ENCODE results near the gene QSOX2. TPM values are rescaled to one million over a fixed set of nuclear protein-coding genes. Genes with fewer than 3 reads are reported as not detected.

QSOX2 gene
- total RNA-seq, 1 donor from 2014 or later, result 23.6 TPM

GRCh38 chr9:136286987-136287379, 41.4 kb upstream of the QSOX2 start:
- H3K36me3 Mint-ChIP-seq, result no peaks in the 10 kb centered on the region
- H3K27me3 Mint-ChIP-seq, result peaks cover 18% of the 10 kb centered on the region
- H3K4me1 Mint-ChIP-seq (ENCODE audit: unreplicated experiment), result peaks cover 8% of the 10 kb centered on the region
- H3K4me3 Mint-ChIP-seq, result no peak overlapping the region
- no peak for TF ChIP-seq CTCF (conservative IDR thresholded peaks at IDR 0.05)
- no peak overlapping the region for H3K27ac Mint-ChIP-seq
- H3K9me3 Mint-ChIP-seq, result no peaks in the 10 kb centered on the region
- no peak for DNase-seq (ENCODE audit: extremely low spot score, unreplicated experiment)

DNA sequence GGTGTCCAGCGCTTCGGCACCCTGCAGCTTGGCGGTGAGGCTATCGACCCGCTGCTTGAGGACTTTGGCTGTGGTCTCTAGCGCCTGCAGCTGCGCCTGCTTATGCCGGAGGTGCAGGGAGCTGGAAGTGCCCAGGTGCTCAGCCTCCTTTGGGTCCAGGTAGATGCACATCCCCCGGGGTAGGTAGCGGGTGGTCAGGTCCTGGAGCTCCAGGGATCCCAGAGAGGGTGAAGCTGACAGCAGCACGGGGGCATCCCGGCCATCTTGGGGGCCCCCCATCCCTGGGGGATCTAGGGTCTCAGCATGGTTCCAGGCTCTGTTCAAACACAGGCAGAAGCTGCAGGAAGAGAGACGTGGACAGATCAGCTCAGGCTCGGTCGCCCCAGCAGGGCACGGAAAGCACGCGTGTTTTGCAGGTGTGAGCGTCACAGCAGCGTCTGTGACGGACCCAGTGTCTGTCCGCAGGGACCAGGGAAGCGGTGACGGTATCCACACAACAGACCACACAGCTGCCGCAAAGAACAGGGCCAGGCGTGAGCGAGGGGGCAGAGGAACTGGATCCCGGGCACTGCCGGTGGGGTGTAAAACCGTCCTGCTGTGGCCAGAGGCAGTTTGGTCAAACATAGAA, 40.9 kb upstream of the QSOX2 start:
- Mint-ChIP-seq H3K4me3 (no peak overlapping the region), H3K27ac (no peak overlapping the region), H3K4me1 (ENCODE audit: unreplicated experiment) (peaks cover 8% of the 10 kb centered on the region), H3K9me3 (no peaks in the 10 kb centered on the region), H3K27me3 (peaks cover 17% of the 10 kb centered on the region), H3K36me3 (no peaks in the 10 kb centered on the region)
- TF ChIP-seq CTCF (conservative IDR thresholded peaks at IDR 0.05), result no peak
- DNase-seq (ENCODE audit: extremely low spot score, unreplicated experiment), result no peak

GRCh38 chr9:136285501-136286358, 40.1 kb upstream of the QSOX2 start:
- no peak for DNase-seq (ENCODE audit: extremely low spot score, unreplicated experiment)
- Mint-ChIP-seq H3K9me3 (no peaks in the 10 kb centered on the region), H3K4me1 (ENCODE audit: unreplicated experiment) (peaks cover 8% of the 10 kb centered on the region), H3K27ac (no peak overlapping the region), H3K4me3 (no peak overlapping the region), H3K27me3 (peaks cover 15% of the 10 kb centered on the region), H3K36me3 (no peaks in the 10 kb centered on the region)
- TF ChIP-seq CTCF (conservative IDR thresholded peaks at IDR 0.05), result no peak

GRCh38 chr9:136284951-136285350, 39.3 kb upstream of the QSOX2 start:
- Mint-ChIP-seq H3K9me3 (no peaks in the 10 kb centered on the region), H3K4me1 (ENCODE audit: unreplicated experiment) (peaks cover 8% of the 10 kb centered on the region), H3K27ac (no peak overlapping the region), H3K27me3 (peaks cover 15% of the 10 kb centered on the region), H3K36me3 (no peaks in the 10 kb centered on the region), H3K4me3 (no peak overlapping the region)
- no peak for DNase-seq (ENCODE audit: extremely low spot score, unreplicated experiment)
- no peak for TF ChIP-seq CTCF (conservative IDR thresholded peaks at IDR 0.05)

DNA sequence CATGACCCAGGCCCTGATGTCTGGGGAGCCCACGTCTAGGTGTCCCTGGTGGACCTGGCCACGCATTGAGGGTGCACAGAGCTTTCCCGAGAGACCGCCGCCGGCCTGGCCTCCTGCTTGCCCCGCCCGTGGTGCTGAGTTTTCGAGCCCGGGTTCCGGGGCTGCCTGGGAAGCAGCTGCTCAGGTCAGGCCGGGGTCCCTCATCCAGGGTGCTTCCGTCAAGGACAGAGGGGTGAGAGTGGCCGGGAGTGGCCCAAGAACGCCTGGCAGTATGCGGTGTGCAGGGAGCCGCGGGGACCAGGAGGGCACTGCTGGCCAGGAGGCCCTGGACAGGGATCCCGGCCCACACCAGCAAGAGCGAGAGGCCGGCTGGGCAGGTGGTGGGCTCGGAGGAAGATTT, 38.7 kb upstream of the QSOX2 start:
- TF ChIP-seq CTCF (conservative IDR thresholded peaks at IDR 0.05), result no peak
- no peaks in the 10 kb centered on the region for H3K36me3 Mint-ChIP-seq
- no peak overlapping the region for H3K27ac Mint-ChIP-seq
- no peak for DNase-seq (ENCODE audit: extremely low spot score, unreplicated experiment)
- no peak overlapping the region for H3K4me3 Mint-ChIP-seq
- peaks cover 8% of the 10 kb centered on the region for H3K4me1 Mint-ChIP-seq (ENCODE audit: unreplicated experiment)
- H3K27me3 Mint-ChIP-seq, result peaks cover 15% of the 10 kb centered on the region
- H3K9me3 Mint-ChIP-seq, result no peaks in the 10 kb centered on the region

Data from type B pancreatic cell (in vitro differentiated cells).